GM19452 (cell line): Measurements from ENCODE around the gene PYDC1.
A peak's percentile ranks its signal among the peaks of the same experiment; 100 is the strongest.
"Not testable (repeated sequence)": the region's sequence is repeated elsewhere in the genome, so short reads cannot be mapped to it uniquely, and the experiment has no call there.

Experiments
- ATAC-seq: cut with Tn5 transposase; IDR thresholded peaks from one replicate; pipeline ENCODE4 v1.9.1; 2021; ENCODE audit not compliant: unreplicated experiment

The PYDC1 gene

DNA sequence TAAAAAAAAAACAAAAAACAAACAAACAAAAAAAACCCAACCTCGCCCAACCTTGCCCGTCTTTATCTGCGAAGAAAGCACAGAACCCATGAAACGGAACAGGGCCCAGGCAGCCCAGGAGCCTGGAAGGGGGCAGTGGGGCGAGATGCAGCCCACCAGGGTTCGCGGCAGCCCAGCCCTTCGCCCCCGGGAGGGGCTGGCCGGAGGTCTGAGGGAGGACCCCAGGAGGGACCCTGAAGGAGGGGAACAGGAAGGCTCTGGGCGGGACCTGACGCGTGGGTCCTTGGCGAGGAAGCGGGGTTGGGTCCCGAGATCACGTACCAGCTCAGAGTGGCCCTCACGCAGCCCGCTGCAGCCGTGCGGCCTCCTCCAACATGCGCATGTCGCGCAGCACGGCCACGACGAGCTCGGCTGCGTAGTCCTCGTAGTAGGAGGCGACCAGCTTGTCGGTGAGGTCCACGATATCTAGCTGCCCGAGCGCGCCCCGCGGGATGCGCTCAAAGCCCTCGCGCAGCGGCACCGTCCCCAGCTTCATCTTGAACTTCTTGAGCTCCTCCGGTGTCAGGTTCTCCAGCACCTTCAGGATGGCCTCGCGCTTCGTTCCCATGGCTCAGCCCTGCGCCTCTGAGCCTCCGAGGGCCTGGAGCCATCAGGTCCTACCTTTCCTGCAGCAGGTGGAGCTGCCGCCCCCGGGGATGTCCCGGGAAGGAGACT is at the start of gene PYDC1:
PYDC1 (minus strand) TSS at position 714 of the 714 bp plus-strand sequence; CDS start at position 607, 107 bp downstream.
- no peak for ATAC-seq

DNA sequence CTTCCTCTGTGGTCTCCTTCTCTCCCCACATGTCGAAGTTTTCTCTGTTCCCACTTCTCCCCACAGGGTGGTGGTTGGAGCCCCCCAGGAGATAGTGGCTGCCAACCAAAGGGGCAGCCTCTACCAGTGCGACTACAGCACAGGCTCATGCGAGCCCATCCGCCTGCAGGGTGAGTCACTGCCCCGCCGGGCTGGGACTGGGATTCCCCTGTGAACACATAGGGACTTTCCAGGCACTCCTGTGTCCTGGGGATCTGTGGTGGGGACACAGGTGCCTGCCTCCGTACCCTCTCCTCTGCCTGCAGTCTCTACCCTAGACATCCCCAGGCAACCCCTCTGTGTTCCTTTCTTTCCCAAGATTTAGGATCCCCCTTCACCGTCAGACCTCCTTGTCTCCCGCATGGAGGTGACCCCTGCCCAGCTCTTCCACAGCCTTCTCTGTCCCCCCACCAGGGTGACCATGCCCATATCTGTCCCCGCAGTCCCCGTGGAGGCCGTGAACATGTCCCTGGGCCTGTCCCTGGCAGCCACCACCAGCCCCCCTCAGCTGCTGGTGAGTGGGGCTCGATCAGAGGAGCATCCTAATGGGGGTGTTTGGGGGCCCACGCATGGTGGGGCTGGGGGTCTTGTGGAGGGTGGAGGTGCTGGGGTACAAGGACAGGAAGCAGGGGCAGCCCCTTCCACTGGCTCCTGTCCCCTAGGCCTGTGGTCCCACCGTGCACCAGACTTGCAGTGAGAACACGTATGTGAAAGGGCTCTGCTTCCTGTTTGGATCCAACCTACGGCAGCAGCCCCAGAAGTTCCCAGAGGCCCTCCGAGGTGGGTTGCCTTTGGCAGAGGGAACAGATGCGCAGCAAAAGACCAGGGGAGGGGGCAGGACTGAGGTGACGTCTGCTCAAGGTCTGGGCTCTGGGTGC is 48.7 kb upstream of the PYDC1 start:
- peak; percentile 91 for ATAC-seq

DNA sequence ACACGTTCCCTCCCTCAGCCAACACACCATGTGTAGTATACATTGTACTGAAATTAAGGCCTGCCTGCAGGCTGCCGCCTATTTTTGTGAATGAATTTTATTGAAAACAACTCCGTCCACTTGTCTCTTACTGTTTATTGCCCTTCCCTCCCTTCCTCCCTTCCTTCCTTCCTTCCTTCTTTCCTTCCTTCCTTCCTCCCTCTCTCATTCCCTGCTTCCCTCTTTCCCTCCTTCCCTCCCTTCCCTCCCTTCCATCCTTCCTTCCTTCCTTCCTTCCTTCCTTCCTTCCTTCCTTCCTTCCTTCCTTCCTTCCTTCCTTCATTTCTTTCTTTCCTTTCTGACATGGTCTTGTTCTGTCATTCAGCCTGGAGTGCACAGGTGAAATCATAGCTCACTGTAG is 45.1 kb upstream of the PYDC1 start:
- no peak for ATAC-seq

DNA sequence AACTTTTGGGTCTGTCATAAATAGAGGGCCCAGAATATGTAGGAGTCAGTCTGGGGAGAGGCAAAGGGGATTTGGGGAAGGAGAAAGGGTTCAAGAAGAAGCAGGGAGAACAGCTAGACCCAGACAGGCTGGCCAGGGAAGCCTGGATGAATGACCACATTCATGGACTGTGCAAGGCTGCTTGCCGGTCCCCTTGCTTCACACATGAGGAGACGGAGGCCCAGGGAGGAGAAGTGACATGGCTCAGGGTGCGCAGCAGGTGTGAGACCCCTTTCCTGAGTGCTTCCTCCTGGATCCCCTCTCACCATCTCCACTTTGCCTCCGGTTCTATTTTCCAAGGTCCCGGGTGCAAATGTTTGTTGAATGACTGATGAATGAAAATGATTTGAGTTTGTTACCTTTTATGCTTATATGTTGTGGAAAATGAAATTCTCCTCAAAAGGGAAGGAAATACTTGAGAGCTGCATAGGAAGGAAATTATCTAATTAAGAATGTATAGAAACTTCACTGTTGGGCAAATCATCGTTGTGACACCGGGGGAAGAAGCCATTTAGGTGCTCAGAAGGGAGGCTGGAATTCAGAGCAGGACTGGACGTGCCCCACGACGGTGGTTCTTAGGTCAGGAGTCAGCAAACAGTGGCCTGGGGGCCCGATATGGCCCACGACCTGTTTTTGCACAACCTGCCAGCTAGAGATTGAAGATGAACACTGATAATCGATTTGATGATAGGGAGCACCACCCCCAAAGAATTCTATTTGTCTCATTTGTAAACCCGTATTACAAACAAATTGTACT is 43.4 kb upstream of the PYDC1 start:
- ATAC-seq = no peak

DNA sequence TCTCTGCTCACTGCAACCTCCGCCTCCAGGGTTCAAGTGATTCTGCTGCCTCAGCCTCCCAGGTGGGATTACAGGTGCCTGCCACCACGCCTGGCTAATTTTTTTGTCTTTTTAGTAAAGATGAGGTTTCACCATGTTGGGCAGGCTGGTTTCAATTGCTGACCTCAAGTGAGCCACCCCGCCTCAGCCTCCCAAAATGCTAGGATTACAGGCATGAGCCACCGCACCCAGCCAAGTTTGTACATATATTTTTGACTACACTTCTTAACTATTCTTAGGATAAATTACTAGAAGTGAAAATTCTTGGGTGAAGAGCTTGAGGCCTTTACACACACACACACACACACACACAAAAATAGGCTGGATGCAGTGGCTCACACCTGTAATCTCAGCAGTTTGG is 41.4 kb upstream of the PYDC1 start:
- no peak for ATAC-seq

DNA sequence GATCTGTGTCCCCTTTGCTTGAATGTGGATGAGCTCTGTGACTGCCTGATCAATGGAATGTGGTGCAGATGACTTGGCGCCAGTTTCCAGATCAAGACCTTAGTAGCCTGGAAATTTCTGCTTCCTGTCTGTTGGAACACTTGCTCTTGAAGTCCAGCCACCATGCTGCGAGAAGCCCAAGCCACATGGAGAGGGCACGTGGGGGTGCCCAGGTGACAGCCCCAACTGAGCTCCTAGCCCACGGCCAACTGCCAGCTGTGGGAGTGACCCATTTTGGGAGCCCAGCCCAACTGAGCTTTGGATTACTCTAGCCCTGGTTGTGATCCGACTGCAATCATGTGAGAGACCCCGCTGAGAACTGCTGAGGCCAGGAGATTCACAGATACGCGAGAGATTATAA is 39.5 kb upstream of the PYDC1 start:
- no peak for ATAC-seq

DNA sequence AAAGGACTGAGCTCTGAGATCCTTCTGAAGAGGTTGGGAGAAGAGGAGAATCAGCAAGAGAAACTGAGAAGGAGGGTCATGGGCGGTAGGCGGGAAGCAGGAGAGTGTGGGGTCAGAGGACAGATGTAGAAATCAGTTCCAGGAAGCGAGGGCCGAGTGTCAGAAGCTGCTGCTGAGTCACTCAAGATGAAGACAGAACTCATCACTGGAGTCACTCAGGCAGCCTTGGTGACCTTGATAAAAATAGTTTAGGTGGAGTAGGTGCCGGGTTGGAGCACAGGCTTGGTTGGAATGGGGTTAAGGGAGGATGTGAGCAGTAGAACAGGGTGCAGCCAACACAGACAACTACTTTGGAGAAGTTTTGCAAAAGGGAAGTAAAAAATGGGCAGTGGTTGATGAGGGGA is 36.7 kb upstream of the PYDC1 start:
- no peak for ATAC-seq

DNA sequence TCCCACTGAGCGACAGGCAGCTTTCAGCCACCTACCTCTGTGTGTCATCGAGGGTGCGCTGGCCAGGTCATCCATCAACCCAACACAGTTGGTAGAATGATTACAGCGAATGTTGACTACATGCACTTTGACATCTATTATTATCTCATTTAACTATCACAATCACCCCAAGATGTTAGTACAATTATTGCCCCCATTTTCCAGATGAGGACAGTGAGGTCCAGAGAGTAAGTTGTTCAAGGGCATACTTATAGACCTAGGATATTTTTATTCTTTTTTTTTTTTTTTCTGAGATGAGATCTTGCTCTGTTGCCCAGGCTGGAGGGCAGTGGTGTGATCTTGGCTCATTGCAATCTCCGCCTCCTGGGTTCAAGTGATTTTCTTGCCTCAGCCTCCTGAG is 34.5 kb upstream of the PYDC1 start:
- no peak for ATAC-seq

DNA sequence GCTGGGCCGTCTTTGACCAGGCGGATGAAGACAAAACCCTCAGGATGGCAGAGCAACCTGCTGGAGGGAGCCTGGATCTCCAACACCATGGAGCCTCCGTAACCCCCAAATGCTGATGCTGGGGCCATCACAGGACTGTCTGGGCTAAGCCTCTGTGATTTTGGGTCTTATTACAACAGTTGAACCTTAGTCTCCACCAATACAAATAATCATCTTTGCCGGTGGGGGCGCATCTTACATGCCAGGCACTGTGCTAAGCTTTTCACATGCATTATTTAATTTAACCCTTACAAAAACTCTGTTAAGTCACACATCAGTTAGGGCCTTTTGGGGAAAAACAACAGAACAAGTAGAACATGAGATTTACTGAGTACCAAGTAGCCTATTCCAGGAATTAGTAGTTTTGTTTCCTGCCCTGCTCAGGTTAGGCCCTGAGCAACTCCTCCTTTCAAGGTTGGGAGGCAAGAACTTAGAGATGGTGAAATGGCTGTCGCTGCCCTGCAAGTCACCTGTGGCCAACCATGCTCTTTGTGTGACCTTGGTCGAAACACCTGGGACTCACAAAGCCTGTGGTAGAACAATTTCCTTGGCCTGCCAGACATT is 33.9 kb upstream of the PYDC1 start:
- ATAC-seq = no peak

DNA sequence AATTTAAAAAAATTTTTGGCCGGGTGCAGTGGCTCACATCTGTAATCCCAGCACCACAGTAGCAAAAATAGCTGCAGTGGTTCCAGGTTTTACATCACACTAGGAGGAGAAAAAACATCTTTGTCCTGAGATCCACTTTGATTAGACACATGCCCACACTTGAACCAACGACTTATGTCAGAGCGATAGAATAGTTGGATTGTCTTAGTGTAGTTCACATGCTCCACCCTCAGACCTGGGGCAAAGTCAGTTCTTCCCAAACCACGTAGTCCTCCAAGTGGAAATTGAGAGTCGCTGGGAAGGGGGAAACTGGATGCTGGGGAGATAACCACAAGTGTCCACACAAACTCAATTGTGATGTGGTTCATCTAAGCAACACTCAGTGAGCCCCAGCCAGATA is 31.4 kb upstream of the PYDC1 start:
- ATAC-seq = no peak

DNA sequence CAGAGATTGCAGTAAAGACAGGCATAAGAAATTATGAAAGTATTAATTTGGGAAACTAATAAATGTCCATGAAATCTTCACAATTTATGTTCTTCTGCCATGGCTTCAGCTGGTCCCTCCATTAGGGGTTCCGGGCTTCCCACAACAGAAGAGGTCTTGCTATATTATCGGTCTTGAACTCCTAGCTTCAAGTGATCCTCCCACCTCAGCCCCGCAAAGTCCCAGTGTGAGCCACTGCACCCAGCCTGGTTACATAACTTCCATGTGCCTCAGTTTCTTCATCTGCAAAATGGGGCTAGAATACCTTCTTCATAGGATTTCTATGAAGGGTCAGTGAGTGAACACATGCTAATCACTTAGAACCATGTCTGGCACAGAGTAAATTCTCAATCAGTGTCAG is 29.4 kb upstream of the PYDC1 start:
- ATAC-seq = no peak

DNA sequence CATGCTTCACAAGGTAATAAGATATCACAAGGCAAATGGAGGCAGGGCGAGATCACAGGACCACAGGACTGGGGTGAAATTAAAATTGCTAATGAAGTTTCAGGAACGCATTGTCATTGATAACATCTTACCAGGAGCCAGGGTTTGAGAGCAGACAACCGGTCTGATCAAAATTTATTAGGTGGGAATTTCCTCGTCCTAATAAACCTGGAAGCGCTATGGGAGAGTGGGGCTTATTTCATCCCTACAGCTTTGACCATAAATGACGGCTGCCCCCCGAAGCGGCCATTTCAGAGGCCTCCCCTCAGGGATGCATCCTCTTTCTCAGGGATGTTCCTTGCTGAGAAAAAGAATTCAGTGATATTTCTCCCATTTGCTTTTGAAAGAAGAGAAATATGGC is 28.7 kb upstream of the PYDC1 start:
- ATAC-seq = not testable (repeated sequence)

DNA sequence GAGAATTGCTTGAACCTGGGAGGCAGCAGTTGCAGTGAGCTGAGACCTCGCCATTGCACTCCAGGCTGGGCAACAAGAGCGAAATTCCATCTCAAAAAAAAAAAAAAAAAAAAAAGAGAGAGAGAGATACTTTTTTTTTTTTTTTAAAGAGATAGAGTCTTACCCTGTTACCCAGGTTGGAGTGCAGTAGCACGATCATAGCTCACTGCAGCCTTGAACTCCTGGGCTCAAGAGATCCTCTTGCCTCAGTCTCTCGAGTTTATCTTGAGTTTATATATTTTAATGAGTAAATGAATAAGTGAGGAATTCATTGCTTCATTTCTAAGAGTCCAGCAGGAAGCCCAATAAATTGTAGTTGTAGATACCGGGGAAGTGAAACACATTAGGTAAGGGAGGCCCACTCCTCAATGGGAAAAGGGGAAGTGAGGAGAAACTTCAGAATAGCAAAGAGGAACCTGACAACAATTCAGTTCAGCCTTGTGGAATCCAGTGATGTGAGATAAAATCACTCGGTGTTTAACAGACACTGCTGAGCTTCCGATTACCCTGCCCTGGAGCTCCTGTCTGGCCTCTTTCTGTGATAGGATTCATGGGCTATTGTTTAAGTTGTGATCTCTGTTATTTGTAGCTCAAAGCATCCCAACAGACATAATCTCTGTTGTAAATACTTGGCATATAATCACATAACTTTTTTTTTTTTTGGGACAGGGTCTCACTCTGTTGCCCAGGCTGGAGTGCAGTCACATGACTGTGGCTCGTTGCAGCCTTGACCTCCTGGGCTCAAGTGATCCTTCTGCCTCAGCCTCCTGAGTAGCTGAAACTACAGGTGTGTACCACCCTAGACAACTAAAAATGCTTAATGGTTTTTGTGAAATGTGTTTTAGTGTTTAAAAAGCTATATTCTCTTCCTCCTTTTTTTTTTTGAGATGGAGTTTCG is 27.1 kb upstream of the PYDC1 start:
- no peak for ATAC-seq

DNA sequence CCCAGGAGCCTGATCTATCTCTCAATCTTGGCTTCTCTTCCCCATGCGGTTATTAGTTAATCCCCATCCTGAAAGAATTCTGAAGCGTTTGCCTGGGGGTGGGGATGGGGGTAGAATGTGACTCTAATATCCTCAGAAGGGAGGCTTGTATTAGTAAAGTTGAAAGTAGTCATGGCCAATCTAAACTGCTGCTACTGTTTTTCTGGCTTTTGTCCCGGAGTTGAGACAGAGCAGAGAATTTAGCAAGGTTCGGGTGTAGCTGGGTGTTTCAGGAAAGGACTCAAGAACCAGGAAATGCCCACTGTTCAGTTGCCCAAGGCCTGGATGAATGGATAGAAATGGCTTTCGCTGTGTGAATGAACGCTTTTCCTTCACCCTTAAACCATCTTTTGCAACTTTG is 25.3 kb upstream of the PYDC1 start:
- no peak for ATAC-seq

DNA sequence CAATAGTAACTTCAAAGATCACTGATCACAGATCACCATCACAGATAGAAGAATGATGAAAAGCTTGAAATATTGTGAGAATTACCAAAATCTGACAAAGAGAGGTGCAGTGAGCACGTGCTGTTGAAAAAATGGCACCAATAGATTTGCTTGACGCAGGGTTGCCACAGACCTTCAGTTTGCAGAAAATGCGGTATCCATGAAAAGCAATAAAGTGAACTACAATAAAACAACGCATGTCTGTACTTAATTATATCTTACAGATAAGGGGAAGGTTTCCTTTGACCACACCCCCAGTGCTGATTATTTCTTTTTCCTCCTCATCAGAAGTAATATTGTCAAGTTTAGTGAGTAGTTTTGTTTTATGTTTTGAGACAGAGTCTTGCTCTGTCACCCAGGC is 21.1 kb upstream of the PYDC1 start:
- ATAC-seq = no peak

DNA sequence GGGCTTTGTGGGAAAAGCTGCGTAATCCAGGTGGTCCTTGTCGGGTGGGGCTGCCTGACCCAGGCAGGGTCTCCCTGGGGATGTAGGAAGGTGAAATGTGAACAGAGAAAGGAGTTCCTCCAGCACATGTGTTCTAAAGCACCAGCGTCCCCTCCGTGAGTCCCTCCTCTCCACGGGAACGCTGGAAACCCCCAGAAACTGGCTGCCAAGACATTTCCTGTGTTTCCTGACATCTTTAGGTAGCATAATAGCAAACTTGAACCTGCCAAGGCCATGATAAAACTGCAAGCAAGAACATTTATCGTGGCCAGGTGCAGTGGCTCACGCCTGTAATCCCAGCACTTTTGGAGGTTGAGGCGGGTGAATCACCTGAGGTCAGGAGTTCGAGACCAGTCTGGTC is 12.6 kb upstream of the PYDC1 start:
- ATAC-seq = no peak

DNA sequence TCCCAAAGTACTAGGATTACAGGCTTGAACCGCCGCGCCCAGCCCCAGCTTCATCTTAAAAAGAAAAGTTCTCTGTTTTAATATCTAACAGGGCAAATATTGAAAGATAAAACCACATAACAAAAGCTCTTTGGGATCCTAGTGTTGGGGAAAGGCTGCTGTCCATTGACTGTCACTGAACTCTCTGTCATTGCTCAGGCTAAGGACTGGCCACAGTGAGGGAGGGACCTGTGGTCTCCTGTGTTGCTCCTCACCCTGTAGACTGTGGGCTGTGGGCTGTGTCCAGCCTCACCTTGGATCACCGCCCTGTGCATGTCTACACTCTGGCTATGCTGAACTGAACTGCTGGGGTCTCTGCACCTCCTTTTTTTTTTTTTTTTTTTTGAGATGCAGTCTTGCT is 11.3 kb upstream of the PYDC1 start:
- no peak for ATAC-seq

DNA sequence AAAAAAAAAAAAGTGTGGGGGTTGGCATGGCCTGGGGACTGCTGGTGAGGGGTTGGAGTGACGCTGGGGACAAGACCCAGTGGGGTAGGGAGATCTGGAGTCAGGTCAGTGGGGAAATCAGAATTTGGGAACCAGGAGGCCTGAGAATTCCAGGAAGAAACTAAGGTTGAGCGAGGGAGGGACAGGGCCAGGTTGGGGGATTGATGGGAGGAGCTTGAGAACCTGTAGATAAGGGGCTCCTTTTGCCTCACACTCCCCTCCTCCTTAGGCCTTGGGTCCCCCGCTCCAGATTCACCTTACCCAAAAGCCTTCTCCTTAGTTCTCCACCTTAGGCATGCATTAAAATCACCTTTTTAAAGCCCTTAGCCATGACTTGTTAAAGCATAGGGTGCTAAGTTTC is 8.3 kb upstream of the PYDC1 start:
- ATAC-seq = no peak

DNA sequence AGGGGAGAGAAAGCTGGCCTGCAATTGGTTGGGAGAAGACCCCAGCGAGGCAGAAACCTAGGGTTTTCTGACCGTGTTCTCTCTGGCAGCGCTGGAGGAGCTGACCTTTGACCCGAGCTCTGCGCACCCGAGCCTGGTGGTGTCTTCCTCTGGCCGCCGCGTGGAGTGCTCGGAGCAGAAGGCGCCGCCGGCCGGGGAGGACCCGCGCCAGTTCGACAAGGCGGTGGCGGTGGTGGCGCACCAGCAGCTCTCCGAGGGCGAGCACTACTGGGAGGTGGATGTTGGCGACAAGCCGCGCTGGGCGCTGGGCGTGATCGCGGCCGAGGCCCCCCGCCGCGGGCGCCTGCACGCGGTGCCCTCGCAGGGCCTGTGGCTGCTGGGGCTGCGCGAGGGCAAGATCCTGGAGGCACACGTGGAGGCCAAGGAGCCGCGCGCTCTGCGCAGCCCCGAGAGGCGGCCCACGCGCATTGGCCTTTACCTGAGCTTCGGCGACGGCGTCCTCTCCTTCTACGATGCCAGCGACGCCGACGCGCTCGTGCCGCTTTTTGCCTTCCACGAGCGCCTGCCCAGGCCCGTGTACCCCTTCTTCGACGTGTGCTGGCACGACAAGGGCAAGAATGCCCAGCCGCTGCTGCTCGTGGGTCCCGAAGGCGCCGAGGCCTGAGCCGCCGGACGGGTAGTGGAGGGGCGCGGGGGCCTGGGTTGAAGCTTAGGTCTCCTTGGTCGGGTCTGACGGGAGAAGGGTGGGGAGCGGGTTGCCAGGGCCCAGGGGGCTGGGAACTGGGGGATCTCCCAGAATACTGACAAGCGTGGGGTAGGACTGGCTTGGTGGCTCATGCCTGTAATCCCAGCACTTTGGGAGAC is 7.4 kb upstream of the PYDC1 start:
- no peak for ATAC-seq
